ENCODE data around the gene FAT1.

FAT1 gene

GRCh38 chr4:186754976-186755375 is 31.3 kb upstream of the FAT1 start:
- no peak for DNase-seq (ENCODE audit: low spot score)
- in situ Hi-C loops (cut with MboI; ENCODE audit: low sequenced_read_pairs, unreplicated experiment), result no loop called here
- TF ChIP-seq CTCF (IDR thresholded peaks at IDR 0.05; ENCODE audit: borderline replicate concordance, control extremely low read depth, extremely low read depth, insufficient read depth, missing control alignments), result no peak

- DNase-seq (ENCODE audit: low spot score), result no peak
- TF ChIP-seq CTCF (IDR thresholded peaks at IDR 0.05; ENCODE audit: borderline replicate concordance, control extremely low read depth, extremely low read depth, insufficient read depth, missing control alignments), result no peak
- in situ Hi-C loops (cut with MboI; ENCODE audit: low sequenced_read_pairs, unreplicated experiment), result no loop called here
These were observed 28.7 kb upstream of the FAT1 start for GRCh38 chr4:186752325-186752724.

GRCh38 chr4:186749611-186750281 is 26.1 kb upstream of the FAT1 start:
- DNase-seq (ENCODE audit: low spot score), result no peak
- in situ Hi-C loops (cut with MboI; ENCODE audit: low sequenced_read_pairs, unreplicated experiment), result no loop called here
- TF ChIP-seq CTCF (IDR thresholded peaks at IDR 0.05; ENCODE audit: borderline replicate concordance, control extremely low read depth, extremely low read depth, insufficient read depth, missing control alignments), result no peak

- TF ChIP-seq CTCF (IDR thresholded peaks at IDR 0.05; ENCODE audit: borderline replicate concordance, control extremely low read depth, extremely low read depth, insufficient read depth, missing control alignments), result no peak
- no peak for DNase-seq (ENCODE audit: low spot score)
- in situ Hi-C loops (cut with MboI; ENCODE audit: low sequenced_read_pairs, unreplicated experiment), result no loop called here
These were observed 22.9 kb upstream of the FAT1 start for GRCh38 chr4:186746581-186746980.

GRCh38 chr4:186743261-186743660 is 19.6 kb upstream of the FAT1 start:
- in situ Hi-C loops (cut with MboI; ENCODE audit: low sequenced_read_pairs, unreplicated experiment), result no loop called here
- no peak for DNase-seq (ENCODE audit: low spot score)
- TF ChIP-seq CTCF (IDR thresholded peaks at IDR 0.05; ENCODE audit: borderline replicate concordance, control extremely low read depth, extremely low read depth, insufficient read depth, missing control alignments), result no peak

GRCh38 chr4:186740822-186741221 is 17.2 kb upstream of the FAT1 start:
- DNase-seq (ENCODE audit: low spot score), result no peak
- in situ Hi-C loops (cut with MboI; ENCODE audit: low sequenced_read_pairs, unreplicated experiment), result no loop called here
- TF ChIP-seq CTCF (IDR thresholded peaks at IDR 0.05; ENCODE audit: borderline replicate concordance, control extremely low read depth, extremely low read depth, insufficient read depth, missing control alignments), result no peak

Data from GM13976 (cell line).